Right lobe of liver (tissue), 6 donors: Measurements from ENCODE around the gene ILDR2. TPM values are rescaled to one million over a fixed set of nuclear protein-coding genes. Genes with fewer than 3 reads are reported as not detected.

Experiments used
- ATAC-seq, 4 donors: fragments of 200-7000 bp; cut with Tn5 transposase; one replicate each; pipeline ENCODE4 v1.9.1; 2020; ENCODE audit warnings: mild to moderate bottlenecking in 4 of 4, moderate library complexity in 4 of 4
- DNase-seq, 3 donors: peaks; one replicate each; pipeline ENCODE4 v3.0.0-alpha.2; 2020
- H3K27ac ChIP-seq, 3 donors: fragments of 200-600 bp; one replicate each; pipeline ENCODE4 v1.8.0; 2022
- H3K27me3 ChIP-seq, 2 donors: fragments of 200-600 bp; one replicate each; pipeline ENCODE4 v1.8.0; 2022
- H3K36me3 ChIP-seq, 4 donors: fragments of 200-600 bp; sonication (generic) in 1 of 4; one replicate each; pipeline versions ENCODE4 v1.5.1 to v1.8.0; 2017 to 2022; ENCODE audit warnings: control low read depth in 1 of 4
- H3K4me1 ChIP-seq, 4 donors: fragments of 200-600 bp; sonication (generic) in 1 of 4; one replicate each; pipeline versions ENCODE4 v1.5.1 to v1.8.0; 2017 to 2022; ENCODE audit warnings: control low read depth in 1 of 4
- H3K4me3 ChIP-seq, 3 donors: fragments of 200-600 bp; one replicate each; pipeline ENCODE4 v1.8.0; 2022
- H3K9me3 ChIP-seq, 4 donors: fragments of 200-600 bp; sonication (generic) in 1 of 4; one replicate each; pipeline versions ENCODE4 v1.5.1 to v1.8.0; 2017 to 2022; ENCODE audit warnings: control low read depth in 1 of 4
- POLR2A ChIP-seq: fragments of 450-650 bp; IDR thresholded peaks from one replicate; pipeline ENCODE4 v1.6.1; 2017; ENCODE audit warnings: antibody characterized with exemption, mild to moderate bottlenecking
- WGBS: methylation state at CpG from one replicate; pipeline ENCODE4 v1.1.6; 2018; ENCODE audit warnings: low coverage, low lambda C conversion rate; ENCODE audit not compliant: insufficient coverage; ENCODE audit errors: missing lambda C conversion rate; 5-methylcytosine and 5-hydroxymethylcytosine counted together
- intact Hi-C, 2 donors: fragments of 100-400 bp; cut with DNase I; formaldehyde crosslinking; loops; one replicate each; pipeline versions ENCODE4 v1.11.2 to v1.14.1; 2022
- total RNA-seq, 6 experiments: library from RNA; depleted of rRNA in 2 of 6; stranded (reverse); fragments of >200 nt in 2 of 6; fragmentation: NEBNext Ultra II Directional in 3 of 6; extraction: Animal tissue kit (Norgen Biotek cat#: 25700) in 3 of 6; gene quantifications; one replicate each; pipeline versions ENCODE4 v1.1.0 to v1.2.4, GENCODE V29; 2016 to 2023
- TF ChIP-seq, protein P1 (sequence below), 4 donors: fragments of 200-600 bp in 3 of 4; fragments of 450-650 bp in 1 of 4; IDR thresholded peaks; one replicate each; pipeline versions ENCODE4 v1.5.1 to v1.8.0; 2016 to 2022; ENCODE audit warnings: antibody characterized with exemption in 4 of 4, mild to moderate bottlenecking in 2 of 4
- donor health status: DM: no; HTN: yes; CAD: no.
- donor health status: DM: no; HTN: no; CAD: no.
- donor health status: DM: no; HTN: no; CAD: no.
- donor health status: DM: no; HTN: yes; CAD: no.
- donor health status: DM: no; HTN: yes; CAD: no.

The ILDR2 gene
- total RNA-seq, 6 experiments from 2014 or later, result 1.4 to 3.7 (median 2.2) TPM

DNA sequence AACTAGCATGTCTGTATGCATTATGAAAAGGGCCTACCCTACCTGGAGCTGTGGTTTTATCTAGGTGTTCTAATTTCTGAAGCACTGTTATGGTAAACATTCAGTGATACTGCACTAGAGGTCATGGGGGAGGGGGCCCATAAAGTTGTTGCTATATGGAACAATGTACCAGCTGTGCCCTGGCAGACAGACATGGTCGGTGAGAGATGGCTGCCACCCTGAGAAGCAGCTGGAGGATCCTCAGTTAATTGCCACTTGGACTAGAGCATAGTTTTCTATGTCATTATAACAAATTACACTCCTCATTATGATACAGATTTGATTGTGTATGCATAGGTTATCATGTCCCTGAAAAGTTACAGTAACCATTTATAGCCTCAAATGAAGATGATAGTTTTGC lies 45.4 kb downstream of the ILDR2 start:
- H3K27ac ChIP-seq, result no peak overlapping the region
- no peaks in the 10 kb centered on the region for H3K36me3 ChIP-seq
- ATAC-seq (no peak), DNase-seq (no peak)
- H3K27me3 ChIP-seq, result no peaks in the 10 kb centered on the region
- no peak overlapping the region for H3K4me3 ChIP-seq
- TF ChIP-seq, protein P1, sequence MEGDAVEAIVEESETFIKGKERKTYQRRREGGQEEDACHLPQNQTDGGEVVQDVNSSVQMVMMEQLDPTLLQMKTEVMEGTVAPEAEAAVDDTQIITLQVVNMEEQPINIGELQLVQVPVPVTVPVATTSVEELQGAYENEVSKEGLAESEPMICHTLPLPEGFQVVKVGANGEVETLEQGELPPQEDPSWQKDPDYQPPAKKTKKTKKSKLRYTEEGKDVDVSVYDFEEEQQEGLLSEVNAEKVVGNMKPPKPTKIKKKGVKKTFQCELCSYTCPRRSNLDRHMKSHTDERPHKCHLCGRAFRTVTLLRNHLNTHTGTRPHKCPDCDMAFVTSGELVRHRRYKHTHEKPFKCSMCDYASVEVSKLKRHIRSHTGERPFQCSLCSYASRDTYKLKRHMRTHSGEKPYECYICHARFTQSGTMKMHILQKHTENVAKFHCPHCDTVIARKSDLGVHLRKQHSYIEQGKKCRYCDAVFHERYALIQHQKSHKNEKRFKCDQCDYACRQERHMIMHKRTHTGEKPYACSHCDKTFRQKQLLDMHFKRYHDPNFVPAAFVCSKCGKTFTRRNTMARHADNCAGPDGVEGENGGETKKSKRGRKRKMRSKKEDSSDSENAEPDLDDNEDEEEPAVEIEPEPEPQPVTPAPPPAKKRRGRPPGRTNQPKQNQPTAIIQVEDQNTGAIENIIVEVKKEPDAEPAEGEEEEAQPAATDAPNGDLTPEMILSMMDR (IDR thresholded peaks at IDR 0.05), result no peak
- no peak for TF ChIP-seq POLR2A
- 50% methylated on average over 1 of the region's 1 CpG for whole genome bisulfite sequencing
- no peaks in the 10 kb centered on the region for H3K9me3 ChIP-seq
- intact Hi-C loops, result no loop called here
- H3K4me1 ChIP-seq, result no peaks in the 10 kb centered on the region

DNA sequence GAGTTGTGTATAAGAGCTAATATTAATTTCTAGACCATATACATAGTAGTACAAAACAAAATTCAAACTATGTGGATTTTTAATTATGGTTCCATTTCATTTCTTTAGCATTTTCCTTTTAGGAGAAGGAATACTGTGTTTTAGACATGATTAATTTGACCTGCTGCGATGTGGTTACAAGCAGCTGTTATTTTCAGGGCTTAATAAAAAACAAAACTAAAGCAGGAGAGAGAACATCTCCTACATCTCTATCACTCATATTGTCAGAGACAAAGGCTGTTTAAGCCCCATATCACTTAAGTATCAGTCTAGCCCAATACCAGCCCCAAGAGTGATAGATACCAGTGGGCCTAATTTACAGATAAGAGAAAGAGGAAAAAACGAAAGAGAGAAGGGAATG lies 47.6 kb downstream of the ILDR2 start:
- no peak overlapping the region for H3K4me3 ChIP-seq
- DNase-seq, result no peak
- no peak for TF ChIP-seq POLR2A
- TF ChIP-seq, protein P1 (IDR thresholded peaks at IDR 0.05), result no peak
- no peaks in the 10 kb centered on the region for H3K9me3 ChIP-seq
- 80% methylated on average over 2 of the region's 2 CpGs for WGBS
- no peaks in the 10 kb centered on the region for H3K36me3 ChIP-seq
- intact Hi-C loops, result no loop called here
- H3K27me3 ChIP-seq, result no peaks in the 10 kb centered on the region
- no peak for ATAC-seq
- H3K4me1 ChIP-seq, result no peaks in the 10 kb centered on the region
- H3K27ac ChIP-seq, result no peak overlapping the region

DNA sequence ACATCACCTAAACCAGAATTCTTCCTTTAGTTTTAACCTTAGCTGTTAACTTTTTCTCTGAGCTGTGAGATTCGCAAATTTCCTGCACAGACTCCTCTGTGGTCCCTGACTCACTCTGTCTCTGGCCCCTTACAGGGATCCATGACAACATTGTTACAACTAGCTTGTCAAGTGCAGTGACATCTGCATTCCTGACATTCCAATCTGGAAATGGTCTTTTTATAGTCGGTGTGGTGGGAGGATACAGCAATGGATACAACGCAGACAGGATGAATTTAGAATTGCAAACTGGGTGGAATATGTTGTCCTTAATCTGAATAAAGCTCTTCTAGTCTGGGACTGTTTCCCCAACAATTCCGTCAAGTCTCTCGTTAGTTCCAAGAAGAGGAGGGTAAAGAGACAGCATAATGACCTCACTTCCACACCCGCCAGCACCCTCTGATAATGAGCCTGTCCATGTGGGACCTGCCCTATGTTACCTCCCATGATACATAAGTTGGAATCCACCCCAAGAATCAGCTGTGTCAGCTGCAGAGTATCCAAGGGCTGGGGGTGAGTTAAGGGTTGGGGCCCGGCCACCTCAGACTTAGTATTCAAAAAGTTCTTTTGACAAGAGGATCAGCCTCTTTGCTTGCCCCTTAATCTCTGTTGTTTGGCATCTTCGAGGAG lies 49.4 kb downstream of the ILDR2 start:
- WGBS, result 73% methylated on average over 6 of the region's 8 CpGs
- TF ChIP-seq, protein P1 (IDR thresholded peaks at IDR 0.05), result no peak
- no peak for TF ChIP-seq POLR2A

DNA sequence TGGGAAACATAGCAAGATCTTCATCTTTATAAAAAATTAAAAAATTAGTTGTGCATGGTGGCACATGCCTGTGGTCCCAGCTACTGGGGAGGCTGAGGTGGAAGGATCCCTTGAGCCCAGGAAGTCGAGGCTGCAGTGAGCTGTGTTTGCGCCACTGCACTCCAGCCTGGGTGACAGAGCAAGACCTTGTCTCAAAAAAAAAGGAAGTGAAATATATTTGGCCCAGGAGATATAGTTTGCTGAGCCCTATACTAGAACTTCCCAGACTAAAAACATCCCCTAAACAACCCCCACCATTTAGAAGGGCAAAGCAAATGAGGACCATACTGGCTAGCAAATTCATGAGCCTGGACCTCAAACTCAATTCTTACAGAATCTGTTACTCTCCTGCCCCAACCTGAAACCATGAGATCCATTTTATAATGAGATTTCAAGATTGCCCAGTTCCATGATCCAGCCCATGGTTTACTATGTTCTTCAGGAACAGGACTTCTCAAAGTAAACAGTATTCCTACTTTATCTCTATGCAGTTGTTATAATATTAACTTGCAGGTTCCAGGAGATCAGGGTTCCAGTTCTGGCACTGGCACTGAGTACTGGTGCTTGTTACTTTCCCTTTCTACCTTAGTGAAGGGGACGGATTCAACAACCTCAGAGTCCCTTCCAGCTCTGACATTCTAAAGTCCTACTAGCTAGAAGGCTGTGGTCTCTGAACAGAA lies 50.4 kb downstream of the ILDR2 start:
- no peaks in the 10 kb centered on the region for H3K36me3 ChIP-seq
- WGBS, result 60% methylated on average over 3 of the region's 3 CpGs
- H3K4me3 ChIP-seq, result no peak overlapping the region
- peaks cover 5 to 11% of the 10 kb centered on the region in 2 donors for H3K27me3 ChIP-seq
- ATAC-seq (peak in 2 of 4 donors; percentile 32 to 63), DNase-seq (no peak)
- intact Hi-C loops, result no loop called here
- H3K27ac ChIP-seq, result no peak overlapping the region
- no peaks in the 10 kb centered on the region for H3K9me3 ChIP-seq
- no peak for TF ChIP-seq POLR2A
- TF ChIP-seq, protein P1 (IDR thresholded peaks at IDR 0.05), result no peak
- peaks cover 0 to 8% (median 0%) of the 10 kb centered on the region in 4 donors for H3K4me1 ChIP-seq

More for the DNA sequence above, 49.4 kb downstream of the ILDR2 start:
- Histone ChIP-seq H3K27ac (no peak overlapping the region), H3K27me3 (peaks cover 2 to 5% of the 10 kb centered on the region in 2 donors), H3K4me3 (no peak overlapping the region), H3K4me1 (peaks cover 0 to 2% (median 0%) of the 10 kb centered on the region in 4 donors), H3K36me3 (no peaks in the 10 kb centered on the region), H3K9me3 (no peaks in the 10 kb centered on the region)
- no peak for DNase-seq
- intact Hi-C loops, result no loop called here
- ATAC-seq, result peak in 1 of 4 donors; percentile 15
